GM18951 (cell line): ENCODE data around the gene MOSPD3.

Source experiments
- POLR2A ChIP-seq: IDR thresholded peaks from 4 replicates; pipeline ENCODE4 v1.6.1; 2011; ENCODE audit warnings: mild to moderate bottlenecking; ENCODE audit not compliant: insufficient read length, insufficient read depth; ENCODE audit errors: extremely low read depth
- in situ Hi-C: fragments of 300-500 bp; cut with MboI; formaldehyde crosslinking; loops from one replicate; pipeline ENCODE4 v1.12.0; 2022; ENCODE audit warnings: low sequenced_read_pairs, mixed read lengths, inconsistent platforms; ENCODE audit not compliant: unreplicated experiment

MOSPD3 gene

DNA sequence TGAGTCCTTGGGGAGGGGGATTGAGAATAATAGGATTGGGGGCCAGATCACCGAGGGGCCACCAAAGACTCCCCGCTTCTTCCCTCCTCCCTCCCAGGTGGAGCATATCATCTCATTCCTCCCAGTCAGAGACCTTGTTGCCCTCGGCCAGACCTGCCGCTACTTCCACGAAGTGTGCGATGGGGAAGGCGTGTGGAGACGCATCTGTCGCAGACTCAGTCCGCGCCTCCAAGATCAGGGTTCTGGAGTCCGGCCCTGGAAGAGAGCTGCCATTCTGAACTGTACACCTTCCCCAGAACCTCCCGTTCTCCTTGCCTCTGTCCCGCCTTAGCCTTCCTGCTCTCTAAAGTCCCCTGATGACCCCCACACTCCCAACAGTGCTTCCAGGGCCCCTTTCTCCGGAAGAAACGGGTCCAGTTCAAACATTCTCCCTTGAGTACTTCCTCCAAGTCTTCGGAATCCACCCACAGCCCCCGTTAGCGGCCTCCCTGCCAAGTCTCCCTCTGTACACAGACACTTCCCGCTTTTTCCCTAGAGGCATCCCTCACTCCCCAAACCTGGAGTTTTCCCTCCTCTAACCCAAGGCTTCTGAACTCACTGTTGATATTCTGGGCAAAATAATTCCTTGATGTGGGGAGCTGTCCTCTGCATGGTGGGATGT, 22.1 kb upstream of the MOSPD3 start:
- in situ Hi-C loops, result no loop called here
- TF ChIP-seq POLR2A, result no peak

DNA sequence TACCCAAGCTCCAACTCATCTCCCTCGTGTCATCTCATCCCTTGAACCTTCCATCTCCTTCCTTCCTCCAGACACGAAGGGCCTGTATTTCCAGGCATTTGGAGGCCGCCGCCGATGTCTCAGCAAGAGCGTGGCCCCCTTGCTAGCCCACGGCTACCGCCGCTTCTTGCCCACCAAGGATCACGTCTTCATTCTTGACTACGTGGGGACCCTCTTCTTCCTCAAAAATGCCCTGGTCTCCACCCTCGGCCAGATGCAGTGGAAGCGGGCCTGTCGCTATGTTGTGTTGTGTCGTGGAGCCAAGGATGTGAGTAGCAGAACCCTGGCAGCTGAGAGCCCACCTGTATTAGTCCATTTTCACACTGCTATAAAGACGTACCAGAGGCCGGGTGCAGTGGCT, 20.7 kb upstream of the MOSPD3 start:
- no peak for TF ChIP-seq POLR2A
- in situ Hi-C loops, result no loop called here

DNA sequence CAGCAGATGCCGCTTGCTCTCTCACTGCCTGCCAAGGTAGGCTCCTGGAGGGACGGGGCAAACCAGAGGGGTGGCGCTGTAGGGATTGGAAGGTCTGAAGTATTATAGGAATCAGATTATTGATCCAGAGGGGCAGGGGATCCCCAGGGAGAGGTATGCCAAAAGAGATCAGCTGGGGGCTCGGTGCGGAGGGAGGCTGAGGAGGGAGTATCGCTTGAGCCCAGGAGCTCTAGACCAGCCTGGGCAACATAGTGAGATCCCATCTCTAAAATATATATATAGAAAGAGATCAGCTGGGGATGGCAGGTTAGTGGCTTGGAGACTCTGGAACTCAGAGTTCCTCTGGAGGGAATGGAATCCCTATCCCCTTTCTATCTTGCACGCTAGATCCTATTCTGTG, 17.2 kb upstream of the MOSPD3 start:
- in situ Hi-C loops, result no loop called here
- no peak for TF ChIP-seq POLR2A

GRCh38 chr7:100598425-100598824, 13.9 kb upstream of the MOSPD3 start:
- no peak for TF ChIP-seq POLR2A
- in situ Hi-C loops, result no loop called here

DNA sequence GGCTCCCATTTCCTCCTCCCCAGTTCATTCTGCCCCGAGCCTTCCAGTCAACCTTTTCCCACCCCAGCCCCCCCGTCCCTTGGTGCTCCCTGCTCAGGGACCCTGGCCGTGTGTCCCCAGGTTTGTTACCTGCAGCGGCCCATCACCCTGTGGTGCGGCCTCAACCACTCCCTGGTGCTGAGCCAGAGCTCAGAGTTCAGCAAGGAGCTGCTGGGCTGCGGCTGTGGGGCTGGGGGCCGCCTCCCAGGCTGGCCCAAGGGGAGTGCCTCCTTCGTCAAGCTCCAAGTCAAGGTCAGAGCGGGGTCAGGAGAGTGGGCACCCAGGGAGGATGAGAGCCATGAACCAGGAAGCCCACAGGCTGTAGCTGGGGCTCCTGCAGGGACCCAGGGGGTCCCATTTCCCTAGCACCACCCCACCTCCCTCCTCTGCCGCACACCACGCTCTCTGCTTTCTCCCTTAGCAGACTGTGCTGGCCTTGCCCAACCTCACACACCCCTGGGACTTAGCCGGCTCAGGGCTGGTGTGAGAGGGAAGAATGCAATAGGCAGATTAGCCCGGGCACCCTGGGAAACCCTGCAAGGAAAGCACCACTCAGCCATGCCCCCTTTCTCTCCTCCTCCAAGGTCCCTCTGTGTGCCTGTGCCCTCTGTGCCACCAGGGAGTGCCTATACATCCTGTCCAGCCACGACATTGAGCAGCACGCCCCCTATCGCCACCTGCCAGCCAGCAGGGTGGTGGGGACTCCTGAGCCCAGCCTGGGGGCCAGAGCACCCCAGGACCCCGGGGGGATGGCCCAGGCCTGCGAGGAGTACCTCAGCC, 12.2 kb upstream of the MOSPD3 start:
- TF ChIP-seq POLR2A, result no peak
- in situ Hi-C loops, result no loop called here

DNA sequence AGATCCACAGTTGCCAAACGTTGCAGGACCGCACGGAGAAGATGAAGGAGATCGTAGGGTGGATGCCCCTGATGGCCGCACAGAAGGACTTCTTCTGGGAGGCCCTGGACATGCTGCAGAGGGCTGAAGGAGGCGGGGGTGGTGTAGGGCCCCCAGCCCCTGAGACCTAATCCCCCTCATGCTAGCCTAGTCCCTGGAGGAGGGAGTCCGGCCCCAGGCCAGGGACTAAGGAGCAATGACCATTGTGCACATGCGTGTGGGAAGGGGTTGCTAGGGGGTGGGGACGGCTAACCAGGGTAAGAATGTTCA, 11.7 kb upstream of the MOSPD3 start:
- TF ChIP-seq POLR2A, result no peak
- in situ Hi-C loops, result no loop called here

GRCh38 chr7:100602889-100603725, 9.2 kb upstream of the MOSPD3 start:
- in situ Hi-C loops, result no loop called here
- no peak for TF ChIP-seq POLR2A

DNA sequence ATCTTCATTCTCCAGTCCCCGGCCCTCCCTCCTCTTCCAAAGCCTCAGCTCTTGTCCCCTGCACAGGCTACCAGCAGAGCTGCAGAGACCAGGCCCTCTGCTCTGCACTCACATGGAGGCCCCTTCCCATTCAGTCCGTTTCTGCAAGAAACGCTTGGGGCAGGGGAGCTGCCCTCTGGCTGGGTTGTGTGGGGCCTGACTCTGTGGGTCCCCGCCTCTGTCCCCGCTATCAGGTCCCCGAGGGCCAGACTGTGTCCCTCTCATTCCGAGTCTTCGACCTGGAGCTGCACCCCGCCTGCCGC, 8.7 kb upstream of the MOSPD3 start:
- in situ Hi-C loops, result no loop called here
- no peak for TF ChIP-seq POLR2A

DNA sequence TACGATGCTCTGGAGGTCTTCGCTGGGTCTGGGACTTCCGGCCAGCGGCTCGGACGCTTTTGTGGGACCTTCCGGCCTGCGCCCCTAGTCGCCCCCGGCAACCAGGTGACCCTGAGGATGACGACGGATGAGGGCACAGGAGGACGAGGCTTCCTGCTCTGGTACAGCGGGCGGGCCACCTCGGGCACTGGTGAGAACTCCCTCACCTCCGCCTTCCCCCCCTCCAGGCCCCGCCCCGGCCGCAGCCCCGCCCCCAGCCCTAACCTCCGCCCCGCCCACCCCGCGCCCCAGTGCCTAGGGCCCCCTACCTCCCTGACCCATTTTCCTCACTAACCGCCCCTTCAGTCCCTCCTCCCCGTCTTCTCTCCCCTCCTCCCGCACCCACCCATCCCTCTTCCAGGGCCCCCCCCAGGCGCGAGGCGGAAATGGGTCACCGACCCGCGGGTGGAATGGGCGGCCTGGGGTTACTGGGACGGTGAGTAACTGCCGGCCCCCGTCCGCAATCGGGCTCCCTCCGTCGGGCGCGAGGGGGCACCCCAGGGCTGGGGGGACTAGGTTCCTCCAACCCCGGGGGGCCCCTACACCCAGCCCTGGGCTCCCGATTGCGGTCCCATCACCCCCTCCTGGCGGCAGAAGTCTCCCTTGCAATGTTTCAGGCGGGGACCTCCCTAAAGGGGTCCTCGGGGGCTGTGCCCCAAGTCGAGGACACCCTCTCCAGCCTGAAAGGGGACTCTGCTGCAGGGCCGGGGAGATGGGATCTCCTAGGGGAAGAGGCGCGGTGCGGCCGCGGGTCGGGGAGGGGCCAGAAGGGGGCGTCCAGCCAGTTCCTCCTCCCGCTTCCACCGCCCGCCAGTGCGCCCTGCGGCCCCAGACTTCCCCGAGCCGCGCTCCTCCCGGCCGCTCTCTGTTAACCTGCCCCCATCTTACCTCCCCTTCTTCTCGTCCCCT, 8.0 kb upstream of the MOSPD3 start:
- TF ChIP-seq POLR2A, result peak; percentile 53
- in situ Hi-C loops, result no loop called here

- in situ Hi-C loops, result no loop called here
These were observed 7.1 kb upstream of the MOSPD3 start for GRCh38 chr7:100604976-100605911.

DNA sequence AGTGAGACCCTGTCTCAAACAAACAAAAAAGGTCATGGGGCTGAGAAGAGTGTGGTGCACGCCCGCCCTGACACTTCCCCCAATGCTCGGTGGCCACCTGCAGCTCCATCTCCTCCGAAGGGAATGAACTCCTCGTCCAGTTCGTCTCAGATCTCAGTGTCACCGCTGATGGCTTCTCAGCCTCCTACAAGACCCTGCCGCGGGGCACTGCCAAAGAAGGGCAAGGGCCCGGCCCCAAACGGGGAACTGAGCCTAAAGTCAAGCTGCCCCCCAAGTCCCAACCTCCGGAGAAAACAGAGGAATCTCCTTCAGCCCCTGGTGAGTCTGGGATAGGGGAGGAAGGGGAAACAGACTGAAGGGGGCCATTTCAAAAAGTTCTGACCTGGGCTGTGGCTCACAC, 6.0 kb upstream of the MOSPD3 start:
- in situ Hi-C loops, result no loop called here
- TF ChIP-seq POLR2A, result no peak

More at GRCh38 chr7:100604976-100605911, 7.1 kb upstream of the MOSPD3 start:
- no peak for TF ChIP-seq POLR2A

GRCh38 chr7:100607111-100607510, 5.2 kb upstream of the MOSPD3 start:
- in situ Hi-C loops, result no loop called here
- TF ChIP-seq POLR2A, result no peak
